Measurements from ENCODE around the gene COX19.

The COX19 gene

DNA sequence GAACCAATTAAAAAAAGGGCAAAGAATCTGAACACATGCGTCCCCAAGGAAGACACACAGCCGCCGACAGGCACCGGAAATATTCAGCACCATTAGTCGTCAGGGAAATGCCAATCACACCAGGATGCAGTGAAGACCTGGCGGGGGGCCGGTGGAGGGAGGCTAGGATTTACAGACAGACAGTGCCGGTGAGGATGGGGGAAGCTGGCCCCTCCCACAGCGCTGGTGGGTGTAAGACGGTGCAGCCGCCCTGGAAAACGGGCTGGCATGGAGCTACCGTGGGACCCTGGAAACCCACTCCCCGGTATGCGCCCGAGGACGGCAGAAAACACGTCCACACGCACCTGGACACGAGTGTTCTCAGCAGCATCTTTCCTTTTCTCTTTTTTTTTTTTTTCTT is 16.1 kb downstream of the COX19 start:
- H3K4me3 ChIP-seq (ENCODE audit: low read depth, low read length), result no peak overlapping the region
- TF ChIP-seq, protein P1, sequence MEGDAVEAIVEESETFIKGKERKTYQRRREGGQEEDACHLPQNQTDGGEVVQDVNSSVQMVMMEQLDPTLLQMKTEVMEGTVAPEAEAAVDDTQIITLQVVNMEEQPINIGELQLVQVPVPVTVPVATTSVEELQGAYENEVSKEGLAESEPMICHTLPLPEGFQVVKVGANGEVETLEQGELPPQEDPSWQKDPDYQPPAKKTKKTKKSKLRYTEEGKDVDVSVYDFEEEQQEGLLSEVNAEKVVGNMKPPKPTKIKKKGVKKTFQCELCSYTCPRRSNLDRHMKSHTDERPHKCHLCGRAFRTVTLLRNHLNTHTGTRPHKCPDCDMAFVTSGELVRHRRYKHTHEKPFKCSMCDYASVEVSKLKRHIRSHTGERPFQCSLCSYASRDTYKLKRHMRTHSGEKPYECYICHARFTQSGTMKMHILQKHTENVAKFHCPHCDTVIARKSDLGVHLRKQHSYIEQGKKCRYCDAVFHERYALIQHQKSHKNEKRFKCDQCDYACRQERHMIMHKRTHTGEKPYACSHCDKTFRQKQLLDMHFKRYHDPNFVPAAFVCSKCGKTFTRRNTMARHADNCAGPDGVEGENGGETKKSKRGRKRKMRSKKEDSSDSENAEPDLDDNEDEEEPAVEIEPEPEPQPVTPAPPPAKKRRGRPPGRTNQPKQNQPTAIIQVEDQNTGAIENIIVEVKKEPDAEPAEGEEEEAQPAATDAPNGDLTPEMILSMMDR (IDR thresholded peaks at IDR 0.05; ENCODE audit: low read depth, low read length), result no peak

DNA sequence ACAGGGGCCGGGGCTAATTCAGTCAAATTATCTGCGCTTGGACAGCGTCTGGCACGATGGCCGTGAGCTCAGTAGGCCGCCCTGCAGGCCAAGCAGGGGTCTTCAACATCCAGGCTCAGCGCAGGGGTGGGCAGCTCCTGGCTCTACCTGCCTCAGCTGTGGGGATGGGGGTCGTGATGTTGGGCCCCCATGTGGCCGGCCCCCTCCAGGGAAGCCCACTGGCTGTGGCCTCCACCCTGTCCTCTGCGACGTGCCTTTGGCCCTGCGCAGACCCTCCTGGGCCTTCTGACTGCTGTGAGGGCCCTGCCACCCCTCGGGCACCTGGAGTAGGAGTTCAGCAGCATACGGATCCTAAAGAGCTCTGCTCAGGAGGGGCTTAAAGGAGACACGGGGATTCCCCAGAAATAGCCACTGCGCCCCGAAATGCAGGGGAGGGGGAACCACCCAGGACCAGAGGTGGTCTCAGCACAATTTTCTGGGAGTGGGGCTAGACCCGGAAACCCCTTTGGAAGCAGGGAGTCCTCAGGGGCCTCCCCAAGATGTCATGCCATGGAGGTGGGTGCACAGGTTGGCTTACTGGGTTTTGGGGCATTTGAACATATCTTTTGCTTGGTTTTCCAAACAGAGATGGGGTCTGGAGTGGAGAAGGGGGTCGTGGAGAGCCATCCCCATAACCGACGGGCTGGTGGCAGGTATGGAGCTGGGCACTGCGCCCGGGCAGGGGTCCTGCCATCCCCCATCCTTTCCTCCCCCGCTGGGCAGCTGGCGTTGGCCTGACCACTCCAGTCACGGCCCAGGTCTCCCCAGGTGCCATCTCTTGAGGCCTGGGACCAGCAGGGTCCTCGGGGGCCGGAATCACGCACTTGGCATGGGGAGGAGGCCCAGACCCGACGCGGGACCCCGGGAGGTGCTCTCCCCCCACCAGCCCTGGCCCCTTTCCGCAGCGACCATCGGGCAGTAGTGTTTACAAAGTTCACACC is 16.8 kb downstream of the COX19 start:
- TF ChIP-seq, protein P1 (IDR thresholded peaks at IDR 0.05; ENCODE audit: low read depth, low read length), result no peak
- H3K4me3 ChIP-seq (ENCODE audit: low read depth, low read length), result no peak overlapping the region

DNA sequence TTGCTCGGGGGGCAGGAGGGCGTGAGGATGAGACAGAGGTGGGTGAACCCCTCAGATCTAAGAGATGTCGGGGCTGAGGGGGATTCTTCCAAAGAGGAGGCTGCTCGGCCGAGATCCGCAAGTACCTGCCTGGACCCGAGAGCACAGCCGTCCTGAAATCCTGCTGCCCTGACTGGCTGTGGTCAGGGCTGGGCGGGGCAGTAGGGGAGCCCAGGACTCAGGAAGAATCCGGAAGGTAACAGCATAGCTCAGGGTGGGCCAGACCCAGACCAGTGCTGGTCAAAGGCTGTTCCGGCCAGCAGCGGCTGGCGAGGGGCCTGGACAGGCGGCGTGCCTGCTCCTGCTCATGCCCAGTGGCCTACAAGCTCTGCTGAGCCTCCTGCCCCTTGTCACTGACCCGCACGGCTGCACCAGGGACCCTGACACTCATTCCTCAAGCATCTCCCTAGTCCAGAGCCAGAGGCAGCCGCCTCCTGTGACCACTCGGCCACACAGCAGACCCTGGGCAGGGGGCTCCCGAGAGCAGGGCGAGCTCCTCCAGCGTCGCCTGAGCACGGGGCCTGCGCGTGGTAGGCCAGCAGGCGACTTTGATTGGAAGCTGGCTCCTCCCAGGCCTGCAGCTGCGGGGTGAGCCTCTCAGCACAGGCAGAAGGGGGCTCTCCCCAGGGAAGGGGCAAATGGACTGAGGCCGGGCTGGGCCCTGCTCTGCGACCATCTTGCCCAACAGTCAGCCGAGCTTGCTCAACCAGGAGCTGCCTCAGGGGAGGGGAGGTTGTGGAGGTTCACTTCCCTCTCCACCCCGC is 17.7 kb downstream of the COX19 start:
- TF ChIP-seq, protein P1 (IDR thresholded peaks at IDR 0.05; ENCODE audit: low read depth, low read length), result no peak
- no peak overlapping the region for H3K4me3 ChIP-seq (ENCODE audit: low read depth, low read length)

DNA sequence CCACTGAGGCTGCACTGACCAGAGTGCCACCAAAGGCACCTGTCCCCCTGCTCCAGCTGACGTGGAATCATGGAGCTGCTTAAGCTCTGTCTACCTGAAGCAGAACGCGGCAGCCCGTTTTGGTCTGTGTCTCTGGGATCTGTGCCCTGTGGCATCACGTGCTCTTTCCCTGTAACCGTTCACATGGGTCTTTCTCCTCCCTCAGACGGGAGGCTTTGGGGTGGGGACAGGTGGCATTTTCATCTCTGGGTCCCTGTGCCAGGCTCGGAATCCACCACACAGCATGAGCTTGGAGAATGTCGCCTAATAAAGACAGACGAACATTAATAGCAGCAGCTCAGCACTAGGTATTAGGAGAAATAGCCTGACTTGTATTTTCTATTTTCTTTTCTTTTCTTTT is 19.3 kb downstream of the COX19 start:
- no peak overlapping the region for H3K4me3 ChIP-seq (ENCODE audit: low read depth, low read length)
- TF ChIP-seq, protein P1 (IDR thresholded peaks at IDR 0.05; ENCODE audit: low read depth, low read length), result no peak

DNA sequence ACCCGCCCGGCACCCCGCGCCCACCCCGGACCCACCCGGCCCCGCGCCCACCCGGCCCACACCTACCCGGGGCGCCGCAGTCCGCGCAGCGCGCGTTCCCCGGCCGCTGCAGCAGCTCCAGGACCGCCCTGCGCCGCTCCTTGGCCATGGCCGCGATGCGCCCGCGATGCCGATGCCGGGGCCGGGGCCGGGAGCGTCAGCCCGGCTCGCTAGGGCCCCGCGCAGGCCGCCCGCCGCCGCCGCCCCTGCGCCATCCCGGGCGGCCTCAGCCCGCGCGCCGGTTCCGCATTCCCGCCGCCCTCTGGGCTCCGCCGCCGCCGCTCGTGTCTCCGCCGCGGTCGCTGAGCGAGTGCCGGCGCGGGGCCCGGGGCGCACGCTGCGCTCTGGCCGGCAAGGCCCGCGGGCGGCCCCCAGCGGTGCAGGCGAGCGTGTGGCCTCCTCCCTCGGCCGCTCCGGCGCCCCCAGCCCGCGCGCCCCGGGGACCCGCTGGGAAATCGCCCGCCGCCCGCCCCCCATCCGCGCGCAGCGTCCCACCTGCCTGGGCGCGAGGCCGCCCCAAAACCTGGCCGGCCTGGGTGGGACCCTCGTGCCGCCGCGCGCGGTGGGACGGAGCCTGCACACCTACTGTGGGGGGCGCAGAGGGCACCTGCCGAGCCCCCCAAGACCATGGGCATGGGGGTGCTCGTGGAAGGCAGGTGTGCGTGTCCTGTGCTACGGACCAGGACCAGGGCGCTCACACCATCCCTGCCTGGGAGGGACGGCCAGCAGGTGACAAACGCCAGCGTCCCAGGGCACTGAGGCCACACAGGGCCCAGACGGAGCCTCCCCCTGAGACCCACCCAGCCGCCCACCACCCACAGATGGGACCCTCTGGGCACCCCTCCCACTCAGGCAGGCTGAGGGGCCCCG is 20.8 kb downstream of the COX19 start, which contains the start of gene ADAP1:
Gene ADAP1 (minus strand): TSS at position 351 of the 909 bp plus-strand sequence. CDS start 203 bp downstream, at position 148.
- TF ChIP-seq, protein P1 (IDR thresholded peaks at IDR 0.05; ENCODE audit: low read depth, low read length), result no peak
- no peak within 1 kb of the TSS for H3K4me3 ChIP-seq (ENCODE audit: low read depth, low read length)

DNA sequence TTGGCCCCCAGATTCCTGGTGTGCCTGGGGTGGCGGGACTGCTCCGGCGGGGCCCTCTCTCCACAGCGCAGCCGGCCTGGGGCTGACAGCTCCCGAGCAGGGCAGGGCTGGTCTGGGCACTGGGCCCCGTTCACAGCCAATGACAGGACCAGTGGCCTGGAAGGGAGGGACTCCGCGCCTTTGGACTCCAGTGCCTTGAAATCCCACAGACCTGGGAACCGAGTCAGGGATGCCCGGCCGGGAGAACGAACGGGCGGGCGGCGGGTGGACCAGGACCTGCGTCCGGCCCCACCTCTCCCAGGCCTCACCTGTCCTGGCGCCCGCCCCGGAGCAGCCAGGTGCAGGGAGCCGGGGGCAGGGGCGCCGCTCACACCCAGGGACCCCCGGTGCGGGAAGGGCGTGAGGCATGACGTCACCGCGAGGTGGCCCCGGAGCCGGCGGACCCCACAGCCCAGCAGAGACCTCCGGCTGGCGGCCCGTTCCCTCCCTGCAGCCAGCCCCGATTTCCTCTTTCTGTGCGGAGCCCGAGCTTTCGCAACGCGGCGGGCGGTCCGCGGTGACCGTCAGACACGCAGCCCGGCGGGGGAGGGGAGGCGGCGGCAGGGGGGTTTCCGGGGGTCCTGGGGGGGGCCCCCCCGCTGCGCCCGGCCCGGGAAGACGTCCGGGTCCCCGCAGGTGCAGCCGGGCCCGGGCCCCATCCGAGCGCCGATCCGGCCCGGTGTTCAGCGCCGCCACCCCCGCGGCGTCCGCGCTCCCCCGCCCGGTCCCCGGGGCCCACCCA is 21.6 kb downstream of the COX19 start:
- H3K4me3 ChIP-seq (ENCODE audit: low read depth, low read length), result no peak overlapping the region
- TF ChIP-seq, protein P1 (IDR thresholded peaks at IDR 0.05; ENCODE audit: low read depth, low read length), result no peak

Data from WI38 (cell line).